GM12864 (cell line): ENCODE data around the gene PCBP1.

Experiments
- DNase-seq: peaks from one replicate; pipeline ENCODE4 v3.0.0-alpha.2; 2011; ENCODE audit warnings: low read depth
- H3K4me3 ChIP-seq: 2 replicates; pipeline ENCODE4 v1.5.1; 2011; ENCODE audit warnings: mild to moderate bottlenecking, low read depth, low read length, control low read depth
- CTCF ChIP-seq: IDR thresholded peaks from 2 replicates; pipeline ENCODE4 v1.5.1; 2011; ENCODE audit warnings: low read depth, mild to moderate bottlenecking, moderate library complexity, low read length, control low read depth, inconsistent platforms; ENCODE audit errors: missing control alignments

The PCBP1 gene

GRCh38 chr2:70087702-70088597 lies 673 bp downstream of the PCBP1 start:
- peak overlapping the region; percentile 78 for H3K4me3 ChIP-seq
- DNase-seq, result no peak
- TF ChIP-seq CTCF, result no peak

GRCh38 chr2:70088598-70089219 lies 1.4 kb downstream of the PCBP1 start:
- no peak for TF ChIP-seq CTCF
- peak overlapping the region; percentile 78 for H3K4me3 ChIP-seq
- no peak for DNase-seq

- no peak for DNase-seq
- H3K4me3 ChIP-seq, result peak overlapping the region; percentile 78
- no peak for TF ChIP-seq CTCF
Observed at GRCh38 chr2:70089220-70089982, 2.1 kb downstream of the PCBP1 start.

- no peak for TF ChIP-seq CTCF
- peak overlapping the region; percentile 78; the same call in 1 of the 2 replicates for H3K4me3 ChIP-seq
- DNase-seq, result no peak
Observed at GRCh38 chr2:70089983-70090525, 2.8 kb downstream of the PCBP1 start.

GRCh38 chr2:70090706-70091334 lies 3.5 kb downstream of the PCBP1 start:
- H3K4me3 ChIP-seq, result no peak overlapping the region
- DNase-seq, result no peak
- no peak for TF ChIP-seq CTCF

- DNase-seq, result no peak
- no peak overlapping the region for H3K4me3 ChIP-seq
- no peak for TF ChIP-seq CTCF
Observed at GRCh38 chr2:70091364-70091763, 4.1 kb downstream of the PCBP1 start.
